Gastrocnemius medialis (tissue), 4 donors: ENCODE data around the gene CACNA1D.

Experiments
- CTCF ChIP-seq, 5 experiments: fragments of 450-650 bp in 3 of 5; fragments of 200-600 bp in 2 of 5; sonication (generic) in 2 of 5; IDR thresholded peaks in 4 of 5; conservative IDR thresholded peaks in 1 of 5; 1 replicate in 4 of 5; 2 replicates in 1 of 5; pipeline ENCODE4 v1.5.1; 2016 to 2019; ENCODE audit warnings: antibody characterized with exemption in 5 of 5, mild to moderate bottlenecking in 3 of 5, moderate library complexity in 3 of 5
- POLR2A ChIP-seq, 2 donors: fragments of 450-650 bp; IDR thresholded peaks; one replicate each; pipeline ENCODE4 v1.6.1; 2017; ENCODE audit warnings: antibody characterized with exemption in 2 of 2, mild to moderate bottlenecking in 2 of 2, moderate library complexity in 2 of 2

DNA sequence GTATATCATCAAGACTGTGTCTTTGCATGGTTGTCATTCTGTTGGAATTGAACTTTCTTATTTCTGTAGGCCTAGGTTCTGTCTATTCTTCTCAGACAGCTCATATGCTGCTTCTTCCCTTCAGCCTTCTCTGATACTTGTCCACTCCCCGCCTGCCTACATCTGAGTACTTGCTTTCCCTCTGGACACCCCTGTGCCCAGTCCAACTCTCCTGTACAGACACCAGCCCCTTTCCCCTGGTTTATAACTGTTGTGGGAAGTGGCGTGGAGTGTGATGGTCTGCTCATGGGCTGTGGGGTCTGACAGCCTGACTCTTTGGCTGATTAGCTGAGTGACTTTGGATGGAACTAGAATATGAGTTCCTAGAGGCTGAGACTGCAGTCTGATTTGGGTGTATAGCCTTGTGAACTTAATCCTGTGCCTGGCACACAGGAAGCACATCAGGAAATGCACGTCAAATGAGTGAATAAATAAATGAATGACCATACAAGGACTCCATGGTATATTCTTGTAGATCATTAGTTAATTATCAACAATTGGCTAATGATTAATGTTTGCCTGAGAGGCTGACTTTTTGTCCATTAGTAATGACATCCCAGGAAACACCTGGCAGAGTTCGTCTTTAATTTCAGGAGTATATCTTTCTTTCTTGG is 11.8 kb downstream of the CACNA1D start:
- TF ChIP-seq CTCF (IDR thresholded peaks at IDR 0.05 in 4 of 5, conservative IDR thresholded peaks at IDR 0.05 in 1 of 5) (no peak), POLR2A (IDR thresholded peaks at IDR 0.05) (no peak)
